HG03064 (cell line): ENCODE data around the gene SKA3.
"Not testable (repeated sequence)": the region's sequence is repeated elsewhere in the genome, so short reads cannot be mapped to it uniquely, and the experiment has no call there.

Source experiments
- ATAC-seq: cut with Tn5 transposase; IDR thresholded peaks from one replicate; pipeline ENCODE4 v1.9.1; 2021; ENCODE audit warnings: low read depth; ENCODE audit not compliant: unreplicated experiment

The SKA3 gene

DNA sequence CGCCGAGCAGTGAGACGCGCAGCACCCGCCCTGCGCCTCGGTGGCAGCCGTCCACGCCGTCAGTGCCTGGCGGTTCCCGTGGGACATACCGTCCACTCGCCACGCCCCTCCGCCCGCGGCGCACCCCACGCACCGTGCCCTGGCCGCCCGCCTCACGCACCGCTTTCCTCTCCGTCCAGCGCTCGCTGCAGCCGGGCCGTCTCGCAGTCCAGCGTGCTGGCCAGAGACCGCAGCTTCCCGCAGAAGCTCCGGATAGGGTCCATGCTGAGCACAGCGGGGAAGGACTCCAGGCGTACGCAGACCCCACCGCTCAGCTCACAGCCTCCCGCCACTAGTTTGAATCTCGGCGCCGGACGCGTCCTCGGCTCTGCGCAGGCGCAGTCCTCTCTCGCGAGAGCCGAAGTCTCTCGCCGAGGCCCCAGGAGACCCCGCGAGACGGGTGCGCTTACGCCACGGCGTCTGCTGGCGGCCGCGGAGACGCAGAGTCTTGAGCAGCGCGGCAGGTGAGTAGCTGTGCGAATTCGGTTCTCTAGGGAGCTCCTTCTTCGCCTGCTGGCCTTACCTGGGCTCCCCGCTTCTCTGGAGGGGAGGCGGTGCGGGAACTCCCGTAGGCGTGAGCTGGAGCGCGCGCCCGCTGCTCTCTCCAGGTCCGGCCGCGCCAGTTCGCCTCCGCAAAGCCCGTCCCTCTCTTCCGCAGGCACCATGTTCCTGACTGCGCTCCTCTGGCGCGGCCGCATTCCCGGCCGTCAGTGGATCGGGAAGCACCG lies at the start of gene SKA3, which contains the start of gene MRPL57:
Gene SKA3, minus strand, starts transcription at position 338 of the 767 bp plus-strand sequence. Its CDS starts 75 bp downstream, at position 263.
Gene MRPL57, plus strand, starts transcription at position 444 of the 767 bp plus-strand sequence. Its CDS starts 259 bp downstream, at position 703.
- peak; percentile 89 for ATAC-seq

DNA sequence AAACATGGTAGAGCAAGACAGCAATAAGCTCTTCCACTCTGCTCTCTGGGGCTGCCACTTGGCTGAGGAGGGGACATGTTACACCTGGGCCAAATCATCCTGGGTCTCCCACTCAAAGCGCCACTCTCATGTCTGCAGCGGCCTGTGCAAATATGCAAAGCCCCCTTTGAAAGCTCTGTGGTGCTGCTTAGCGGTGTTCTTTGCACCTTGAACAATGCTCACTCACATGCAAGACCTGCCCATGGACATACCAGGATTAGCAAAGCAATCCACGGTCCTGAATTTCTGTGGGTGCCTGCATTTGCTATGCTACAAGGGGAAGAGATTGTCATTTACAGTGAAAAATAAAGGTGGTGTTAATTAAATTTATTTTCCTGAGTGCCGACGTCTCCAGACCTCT lies 48.7 kb upstream of the SKA3 start:
- no peak for ATAC-seq

DNA sequence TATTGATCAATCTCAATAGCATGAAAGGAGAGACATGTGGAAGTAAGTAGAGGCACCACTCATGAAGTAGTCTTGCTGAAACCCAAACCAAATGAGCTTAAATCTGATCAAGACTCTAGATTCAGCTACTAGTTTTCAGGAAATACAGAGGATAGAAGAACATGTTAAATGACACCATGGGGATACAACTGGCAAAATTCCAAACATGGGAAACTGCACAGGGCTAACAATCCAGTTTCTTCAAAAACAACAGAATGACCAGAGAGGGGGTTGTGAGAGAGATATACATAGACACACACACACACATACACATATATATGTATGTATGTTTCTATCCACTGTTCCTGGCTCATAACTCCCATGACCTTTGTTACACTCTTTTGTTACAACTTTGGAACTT lies 44.9 kb upstream of the SKA3 start:
- ATAC-seq: no peak

DNA sequence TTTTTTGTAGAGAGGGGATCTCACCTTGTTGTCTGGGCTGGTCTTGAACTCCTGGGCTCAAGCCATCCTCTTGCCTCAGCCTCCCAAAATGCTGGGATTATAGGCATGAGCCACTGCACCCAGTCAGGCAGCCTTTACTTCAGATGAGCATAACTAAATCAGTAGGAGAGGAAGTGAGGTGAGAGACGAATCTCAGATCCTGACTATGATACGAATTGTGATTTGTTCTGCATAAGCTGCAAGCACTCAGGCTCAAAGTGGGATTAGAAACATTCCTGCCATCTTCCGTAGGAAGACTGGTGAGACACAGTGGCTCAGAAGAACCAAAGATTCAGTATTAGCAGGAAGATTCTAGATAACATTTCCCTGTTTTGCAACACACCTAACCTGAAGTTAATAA lies 43.4 kb upstream of the SKA3 start:
- not testable (repeated sequence) for ATAC-seq

DNA sequence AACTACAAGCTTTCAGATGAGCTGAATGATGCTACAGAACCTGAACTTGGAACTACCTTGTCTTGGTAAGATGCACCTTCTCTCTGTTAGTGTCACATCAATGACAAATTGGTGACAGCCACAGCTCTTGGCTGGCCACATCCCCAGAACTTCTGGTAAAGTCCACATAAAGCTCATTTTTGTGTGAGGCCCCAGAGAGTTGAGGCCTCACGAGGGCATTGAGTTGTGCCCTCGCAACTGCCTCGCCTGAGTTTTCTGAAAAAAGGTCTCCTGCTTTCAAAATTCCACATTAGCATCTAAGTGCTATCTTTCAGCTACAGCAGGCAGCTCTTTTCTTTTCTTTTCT lies 42.7 kb upstream of the SKA3 start:
- ATAC-seq: peak; percentile 47

DNA sequence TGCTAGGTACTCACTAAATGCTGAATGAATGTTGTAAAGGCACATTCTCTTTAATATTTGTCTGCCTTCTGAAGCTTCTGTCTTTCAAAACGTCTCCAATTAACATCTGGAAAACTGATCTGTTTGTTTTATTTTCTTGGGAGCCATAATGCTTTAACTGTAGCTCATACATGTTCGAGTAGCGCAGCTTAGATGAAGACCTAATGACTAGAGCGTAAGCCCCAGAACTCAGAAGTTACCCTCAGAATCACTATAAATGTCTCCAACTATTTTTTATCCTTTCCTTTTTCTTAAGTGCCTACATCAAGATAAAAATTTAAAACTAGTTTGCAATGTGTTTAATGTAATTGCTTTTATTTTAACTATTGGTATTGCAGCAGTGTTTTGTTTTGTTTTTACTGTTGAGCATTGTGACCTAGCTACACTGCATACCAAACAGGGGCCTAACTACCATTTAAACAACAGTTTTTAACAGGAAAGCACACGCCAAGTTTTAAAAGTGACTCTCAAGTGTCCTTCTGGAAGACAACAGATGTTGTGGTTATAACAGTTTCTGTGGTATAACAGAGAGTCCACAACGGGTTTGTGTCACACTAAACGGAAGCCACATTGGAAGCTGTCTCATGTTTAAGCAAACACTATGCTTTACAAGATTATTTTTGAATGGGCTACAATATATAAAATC lies 42.1 kb upstream of the SKA3 start:
- ATAC-seq: peak; percentile 97

DNA sequence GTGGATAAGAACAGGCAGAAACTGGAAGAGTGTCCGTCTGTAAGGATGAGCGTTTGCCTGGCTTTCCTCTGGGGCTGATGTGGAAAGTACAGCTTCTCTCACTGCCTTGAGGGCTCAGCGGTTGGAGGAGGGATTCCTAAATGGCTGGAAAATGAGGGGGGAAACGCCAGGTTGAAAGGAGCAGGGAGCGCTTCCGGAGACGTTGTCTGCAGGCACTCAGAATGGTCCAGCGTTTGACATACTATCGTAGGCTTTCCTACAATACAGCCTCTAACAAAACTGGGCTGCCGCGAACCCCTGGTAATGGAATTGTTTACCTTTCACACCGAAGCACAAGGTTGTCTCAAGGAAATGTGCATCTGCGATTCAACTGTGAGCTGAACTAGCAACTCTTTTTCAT lies 40.0 kb upstream of the SKA3 start:
- ATAC-seq: no peak

DNA sequence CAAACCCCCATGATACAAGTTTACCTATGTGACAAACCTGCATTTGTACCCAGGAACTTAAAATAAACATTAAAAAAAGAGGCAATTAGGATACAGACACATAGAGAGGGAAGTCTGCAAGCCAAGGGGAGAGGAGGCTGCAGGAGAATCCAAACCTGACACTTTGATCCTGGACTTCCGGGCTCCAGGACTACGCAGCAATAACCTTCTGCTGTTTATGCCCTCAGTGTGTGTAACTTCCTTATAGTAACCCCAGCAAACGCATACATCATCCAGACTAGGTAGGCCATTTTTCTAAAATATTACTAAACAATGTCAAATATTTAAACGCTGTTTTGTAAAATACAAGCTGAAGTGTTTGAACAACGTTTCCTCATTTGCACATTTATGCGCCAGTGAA lies 39.1 kb upstream of the SKA3 start:
- ATAC-seq: not testable (repeated sequence)

DNA sequence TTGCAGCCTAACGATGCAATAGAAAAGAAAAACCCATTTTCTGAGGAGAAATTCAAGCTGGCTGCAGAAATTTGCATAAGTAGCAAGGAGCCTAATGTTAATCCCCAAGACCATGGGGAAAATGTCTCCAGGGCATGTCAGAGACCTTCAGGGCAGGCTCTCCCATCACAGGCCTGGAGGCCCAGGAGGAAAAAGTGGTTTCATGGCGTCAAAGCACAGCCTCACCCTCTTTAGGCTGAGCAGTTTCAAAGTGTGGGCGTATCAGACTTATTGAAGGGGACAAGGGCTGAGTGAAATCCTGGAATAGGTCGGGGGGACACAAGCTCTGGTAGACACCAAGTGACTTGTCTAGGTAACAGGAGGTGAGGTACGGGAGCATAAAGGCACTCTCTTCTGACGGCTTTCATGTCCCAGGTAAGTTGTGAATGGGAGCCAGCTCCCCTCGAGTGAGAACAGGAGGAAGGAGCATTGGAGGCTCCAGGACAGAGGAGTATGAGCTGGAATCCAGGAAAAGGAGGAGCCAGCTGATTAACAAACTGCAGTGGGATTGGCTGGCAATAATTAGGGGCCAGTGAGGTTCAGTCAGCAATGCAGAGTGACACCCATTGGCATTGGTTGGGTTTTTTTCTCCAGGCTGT lies 35.9 kb upstream of the SKA3 start:
- ATAC-seq: no peak

DNA sequence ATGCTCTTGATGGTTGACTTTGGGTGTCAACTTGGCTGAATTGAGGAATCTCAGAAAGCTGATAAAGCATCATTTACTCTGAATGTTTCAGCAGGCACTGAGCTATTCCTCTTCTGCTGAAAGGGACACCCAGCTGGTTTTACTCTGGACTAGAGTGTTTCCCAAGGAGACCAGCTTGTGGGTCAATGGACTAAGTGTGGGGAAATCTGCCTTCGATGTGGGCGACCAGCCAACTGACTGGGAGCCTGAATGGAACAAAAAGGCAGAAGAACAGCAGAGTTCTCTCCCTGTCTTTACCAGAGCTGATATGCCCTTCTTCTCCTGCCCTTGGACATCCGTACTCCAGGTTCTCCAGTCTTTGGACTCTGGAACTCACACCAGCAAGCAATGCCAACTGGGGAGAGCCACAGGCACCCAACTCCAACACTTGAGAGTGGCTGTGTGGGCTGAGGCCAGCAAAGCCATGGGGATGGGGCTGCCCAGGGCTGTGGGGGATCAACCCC lies 32.4 kb upstream of the SKA3 start:
- no peak for ATAC-seq

DNA sequence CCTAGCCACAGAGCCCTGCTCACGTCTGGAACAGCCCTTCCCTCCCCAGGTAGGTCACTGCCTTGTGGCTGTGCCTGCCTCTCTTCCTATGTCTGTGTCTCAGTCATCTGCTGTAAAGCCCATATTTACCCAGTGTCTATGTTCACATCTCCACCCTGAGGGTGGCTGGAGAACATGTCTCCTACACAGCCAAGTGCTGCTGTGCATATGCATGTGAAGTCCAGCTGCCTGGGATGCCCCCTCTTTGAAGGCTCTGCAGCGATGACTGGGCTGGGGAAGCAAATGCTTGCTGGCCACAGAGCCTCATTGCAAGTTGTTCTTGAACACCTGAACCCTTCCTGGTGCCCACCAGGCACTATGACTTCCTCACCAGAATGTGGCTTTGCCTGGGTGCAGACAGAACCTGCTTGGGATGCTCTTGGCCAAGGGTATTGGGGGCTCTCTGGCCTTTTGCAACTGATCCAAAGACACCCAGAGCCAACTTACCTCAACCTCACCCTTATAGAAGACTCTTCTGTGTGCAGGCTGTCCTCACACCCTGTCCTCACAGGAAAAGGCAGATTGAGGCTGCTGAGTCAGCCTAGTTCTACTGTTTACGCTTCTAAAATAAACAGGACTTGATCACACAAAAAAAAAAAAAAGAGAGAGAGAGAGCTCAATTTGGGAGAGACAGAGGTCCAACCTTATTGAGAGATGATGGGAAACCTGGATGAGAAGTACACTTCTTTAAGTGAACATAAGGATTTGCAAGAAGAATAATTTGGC lies 26.6 kb upstream of the SKA3 start:
- ATAC-seq: no peak

DNA sequence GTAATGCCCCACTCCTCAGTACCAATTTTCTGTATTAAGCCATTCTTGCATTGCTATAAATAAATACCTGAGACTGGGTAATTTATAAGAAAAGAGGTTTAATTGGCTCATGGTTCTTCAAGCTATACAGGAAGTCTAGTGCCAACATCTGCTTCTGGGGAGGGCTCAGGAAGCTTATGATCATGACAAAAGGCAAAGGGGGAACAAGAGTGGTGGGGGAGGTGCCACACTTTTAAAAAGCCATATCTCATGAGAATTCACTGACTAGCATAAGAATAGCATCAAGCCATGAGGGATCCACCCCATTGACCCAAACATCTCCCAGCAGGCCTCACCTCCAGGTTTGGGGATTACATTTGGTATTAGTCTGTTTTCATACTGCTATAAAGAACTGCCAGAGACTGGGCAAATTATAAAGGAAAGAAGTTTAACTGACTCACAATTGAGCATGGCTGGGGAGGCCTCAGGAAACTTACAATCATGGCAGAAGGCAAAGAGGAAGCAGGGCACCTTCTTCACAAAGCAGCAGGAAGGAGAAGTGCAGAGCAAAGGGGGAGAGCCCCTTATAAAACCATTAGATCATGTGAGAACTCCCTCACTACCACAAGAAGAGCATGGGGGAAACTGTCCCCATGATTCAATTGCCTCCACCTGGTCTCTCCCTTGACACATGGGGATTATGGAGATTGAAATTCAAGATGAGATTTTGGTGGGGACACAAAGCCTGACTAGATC lies 25.3 kb upstream of the SKA3 start:
- ATAC-seq: not testable (repeated sequence)

DNA sequence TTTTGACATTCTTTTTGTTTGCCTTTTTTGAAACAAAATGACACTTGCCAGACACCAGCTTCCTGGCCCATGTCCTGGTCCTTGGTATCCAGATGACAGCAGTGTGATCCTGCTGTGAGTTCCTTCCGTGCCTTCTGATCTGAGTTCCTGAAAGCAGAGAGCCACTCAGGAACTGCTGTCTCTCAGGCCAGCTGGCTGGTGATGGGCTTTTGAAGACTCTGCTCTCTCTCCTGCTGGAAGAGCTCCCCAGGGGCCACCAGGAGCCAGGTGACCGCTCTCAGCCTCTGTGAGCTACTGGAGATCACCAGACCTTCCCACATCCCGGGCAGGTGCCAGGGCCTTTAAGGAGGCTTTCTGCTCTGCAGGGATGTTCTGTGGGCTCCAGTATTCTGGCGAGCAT lies 22.0 kb upstream of the SKA3 start:
- ATAC-seq: not testable (repeated sequence)

DNA sequence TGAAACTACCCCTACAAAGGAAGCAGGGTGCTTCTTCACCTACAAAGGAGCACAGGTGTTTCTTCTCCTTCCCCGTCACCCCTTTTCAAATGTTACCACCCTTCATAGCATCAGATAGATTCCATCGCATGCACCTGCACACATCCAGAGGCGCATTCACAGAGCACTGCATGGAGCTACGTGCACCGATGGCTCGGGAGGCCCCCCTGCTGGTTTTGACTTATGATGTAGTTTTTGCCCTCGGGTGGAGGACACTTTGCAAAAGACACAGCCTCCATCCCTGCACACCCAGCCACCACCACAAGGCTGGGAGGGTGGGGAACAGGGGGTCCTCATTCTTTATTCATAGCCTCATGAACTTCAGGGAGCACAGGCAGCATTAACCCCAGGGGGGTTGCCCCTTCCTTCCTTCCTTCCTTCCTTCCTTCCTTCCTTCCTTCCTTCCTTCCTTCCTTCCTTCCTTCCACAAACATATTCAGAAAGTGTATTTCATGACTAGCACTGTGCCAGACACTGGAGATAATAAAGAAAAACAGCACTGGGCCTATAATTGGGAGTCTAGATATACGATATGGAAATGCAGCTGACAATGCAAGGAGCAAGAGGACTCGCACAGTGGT lies 21.4 kb upstream of the SKA3 start:
- not testable (repeated sequence) for ATAC-seq

DNA sequence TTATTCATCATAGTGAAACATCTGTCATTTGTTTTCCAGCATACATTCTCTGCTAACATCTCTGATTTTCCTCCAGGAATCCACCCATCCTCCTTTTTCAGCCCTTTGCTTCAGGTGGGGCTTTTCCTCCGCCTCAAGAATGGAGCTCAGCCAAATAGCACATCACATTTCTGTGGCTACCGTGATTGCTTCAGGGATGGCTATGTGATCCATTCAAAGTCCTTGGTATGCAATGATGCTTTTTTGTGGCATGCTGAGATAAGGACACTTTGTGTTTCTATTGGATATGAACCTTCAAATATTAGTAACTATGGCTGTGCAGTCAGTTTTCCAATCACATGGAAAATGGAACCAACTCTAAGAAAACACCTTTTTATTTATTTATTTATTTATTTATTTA lies 18.4 kb upstream of the SKA3 start:
- not testable (repeated sequence) for ATAC-seq

DNA sequence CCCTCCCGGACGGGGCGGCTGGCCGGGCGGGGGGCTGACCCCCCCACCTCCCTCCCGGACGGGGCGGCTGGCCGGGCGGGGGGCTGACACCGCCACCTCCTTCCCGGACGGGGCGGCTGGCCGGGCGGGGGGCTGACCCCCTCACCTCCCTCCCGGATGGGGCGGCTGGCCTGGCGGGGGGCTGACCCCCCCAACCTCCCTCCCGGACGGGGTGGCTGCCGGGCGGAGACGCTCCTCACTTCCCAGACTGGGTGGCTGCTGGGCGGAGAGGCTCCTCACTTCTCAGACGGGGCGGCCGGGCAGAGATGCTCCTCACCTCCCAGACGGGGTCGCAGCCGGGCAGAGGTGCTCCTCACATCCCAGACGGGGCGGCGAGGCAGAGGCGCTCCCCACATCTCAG lies 10.1 kb upstream of the SKA3 start:
- ATAC-seq: not testable (repeated sequence)

DNA sequence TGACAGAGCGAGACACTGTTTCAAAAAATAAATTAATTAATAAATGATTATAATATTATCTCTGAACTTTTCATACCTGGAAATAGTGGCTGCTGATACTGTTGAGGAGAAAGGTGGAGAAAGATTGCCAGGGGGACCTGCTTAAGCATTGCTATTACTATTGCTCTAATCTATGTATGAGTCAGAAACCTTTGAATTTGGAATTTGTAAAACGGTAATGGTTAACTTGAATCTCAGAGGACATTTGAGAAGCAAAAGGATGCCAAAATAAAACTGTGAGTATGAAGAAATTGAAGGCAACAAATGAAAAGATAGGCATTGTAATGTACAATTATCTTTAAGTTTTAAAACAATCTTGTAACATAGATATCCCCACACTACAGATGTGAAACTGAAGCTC lies 5.3 kb upstream of the SKA3 start:
- ATAC-seq: no peak

DNA sequence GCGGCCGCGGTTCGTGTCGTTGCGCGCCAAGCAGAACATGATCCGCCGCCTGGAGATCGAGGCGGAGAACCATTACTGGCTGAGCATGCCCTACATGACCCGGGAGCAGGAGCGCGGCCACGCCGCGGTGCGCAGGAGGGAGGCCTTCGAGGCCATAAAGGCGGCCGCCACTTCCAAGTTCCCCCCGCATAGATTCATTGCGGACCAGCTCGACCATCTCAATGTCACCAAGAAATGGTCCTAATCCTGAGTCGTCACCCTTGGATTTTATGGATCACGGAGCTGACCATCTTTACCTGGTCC lies 581 bp upstream of the SKA3 start:
- peak; percentile 18 for ATAC-seq

DNA sequence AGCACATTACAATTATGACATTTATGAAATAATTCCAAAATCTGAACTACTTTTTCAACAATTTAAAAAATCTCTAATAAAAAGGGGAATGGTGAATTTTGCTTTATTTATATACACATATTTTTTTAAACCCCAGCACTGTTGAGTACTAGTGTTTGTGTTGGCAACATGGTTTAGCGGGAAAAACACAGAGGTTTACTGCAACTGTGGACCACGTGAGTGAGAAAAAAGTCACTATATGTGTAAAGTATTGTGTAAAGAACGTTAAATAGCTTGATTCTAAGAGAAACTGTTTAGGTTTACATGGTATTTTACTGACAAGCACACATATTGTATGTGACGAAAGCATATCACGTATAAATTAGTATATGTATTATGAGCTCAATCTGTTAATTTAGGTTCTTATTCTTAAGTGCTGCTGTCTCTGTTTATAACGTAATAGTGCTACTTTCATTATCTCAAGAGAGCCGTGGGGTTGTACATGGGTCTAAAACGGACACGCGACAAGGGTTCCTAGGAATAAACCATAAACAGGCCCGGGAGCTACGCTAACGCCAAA lies 617 bp downstream of the SKA3 start:
- no peak for ATAC-seq
